Effector memory CD4-positive, alpha-beta T cell (primary cell): ENCODE measurements around the gene FGR.

ENCODE experiments used
- DNase-seq, 3 donors: peaks; one replicate each; pipeline ENCODE4 v3.0.0-alpha.2; 2020
- H3K27ac ChIP-seq: 2 replicates; pipeline ENCODE4 v1.7.0; 2013; ENCODE audit warnings: mild to moderate bottlenecking, low read length, moderate library complexity; ENCODE audit not compliant: insufficient read depth, poor library complexity, severe bottlenecking
- H3K27me3 ChIP-seq: replicated peaks from 2 replicates; pipeline ENCODE4 v1.7.0; 2013; ENCODE audit warnings: mild to moderate bottlenecking, low read length; ENCODE audit not compliant: insufficient read depth, control insufficient read depth, poor library complexity, severe bottlenecking
- H3K36me3 ChIP-seq: 2 replicates; pipeline ENCODE4 v1.7.0; 2013; ENCODE audit warnings: mild to moderate bottlenecking, low read length, moderate library complexity; ENCODE audit not compliant: control insufficient read depth, insufficient read depth
- H3K4me1 ChIP-seq: 2 replicates; pipeline ENCODE4 v1.7.0; 2013; ENCODE audit warnings: low read length, mild to moderate bottlenecking; ENCODE audit not compliant: control insufficient read depth, insufficient read depth, poor library complexity, severe bottlenecking
- H3K4me3 ChIP-seq: 2 replicates; pipeline ENCODE4 v1.7.0; 2013; ENCODE audit warnings: low read length, low read depth, mild to moderate bottlenecking; ENCODE audit not compliant: insufficient read depth, poor library complexity, severe bottlenecking
- H3K9me3 ChIP-seq: 2 replicates; pipeline ENCODE4 v1.7.0; 2013; ENCODE audit warnings: mild to moderate bottlenecking, low read length, moderate library complexity; ENCODE audit not compliant: control insufficient read depth

Gene FGR

DNA sequence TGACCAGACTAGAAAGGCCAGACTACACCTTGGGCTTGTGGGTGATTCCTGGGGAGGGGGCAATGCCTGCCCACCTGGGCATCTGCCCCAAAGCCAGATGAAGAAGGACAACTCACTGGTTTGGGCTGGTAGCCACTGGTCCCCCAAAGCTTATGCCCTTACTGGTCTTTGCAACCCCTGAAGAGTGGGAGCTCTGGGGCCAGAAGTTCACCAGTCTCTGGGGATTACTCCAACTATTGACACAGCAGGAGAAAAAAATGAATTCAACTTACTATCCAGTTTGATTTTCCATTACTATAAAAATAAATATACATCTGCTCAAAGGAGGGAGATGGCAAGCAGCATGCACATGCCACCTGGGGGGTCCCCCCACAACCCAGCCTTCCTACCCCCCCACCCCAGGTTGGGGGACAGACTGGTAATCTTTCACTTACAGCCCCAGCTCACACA lies 33.6 kb downstream of the FGR start:
- no peaks in the 10 kb centered on the region for H3K27me3 ChIP-seq
- H3K36me3 ChIP-seq = no peaks in the 10 kb centered on the region
- no peak for DNase-seq
- H3K9me3 ChIP-seq = no peaks in the 10 kb centered on the region
- H3K4me3 ChIP-seq = no peak overlapping the region
- H3K27ac ChIP-seq = no peak overlapping the region
- H3K4me1 ChIP-seq = peaks cover 57% of the 10 kb centered on the region

DNA sequence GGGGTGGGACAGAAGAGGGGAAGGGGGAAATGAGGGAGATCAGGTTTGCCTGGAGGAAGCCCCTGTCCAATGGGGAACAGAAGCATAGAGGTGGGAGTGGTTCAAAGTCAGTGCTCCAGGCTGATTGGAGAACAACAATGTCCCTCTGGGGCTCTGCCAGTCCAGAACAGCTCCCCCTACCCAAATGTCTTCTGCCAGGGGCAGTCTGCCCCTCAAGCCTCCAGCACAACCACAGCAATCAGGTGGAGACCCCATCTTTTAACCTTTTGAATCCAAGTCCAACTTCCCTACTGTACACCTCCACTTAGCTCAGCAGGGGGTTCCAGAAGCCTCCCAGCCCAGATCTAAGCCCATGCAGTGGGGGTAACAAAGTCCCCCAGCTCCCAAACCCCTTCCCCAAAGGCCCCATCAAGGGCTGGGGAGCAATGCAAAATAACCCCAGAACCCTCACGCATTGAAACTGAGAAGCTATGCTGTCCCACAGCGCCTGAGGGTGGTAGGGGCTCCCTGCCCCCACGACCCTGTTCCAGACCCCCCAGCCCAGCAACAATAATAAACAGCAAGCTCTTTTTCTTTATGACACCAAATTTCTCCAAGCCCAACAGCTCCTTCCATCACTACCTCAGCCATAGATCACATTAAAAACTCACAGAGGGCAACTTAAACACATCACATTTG lies 34.3 kb downstream of the FGR start:
- Histone ChIP-seq H3K27ac (no peak overlapping the region), H3K27me3 (no peaks in the 10 kb centered on the region), H3K4me1 (peaks cover 61% of the 10 kb centered on the region), H3K36me3 (no peaks in the 10 kb centered on the region), H3K4me3 (no peak overlapping the region), H3K9me3 (no peaks in the 10 kb centered on the region)
- no peak for DNase-seq

DNA sequence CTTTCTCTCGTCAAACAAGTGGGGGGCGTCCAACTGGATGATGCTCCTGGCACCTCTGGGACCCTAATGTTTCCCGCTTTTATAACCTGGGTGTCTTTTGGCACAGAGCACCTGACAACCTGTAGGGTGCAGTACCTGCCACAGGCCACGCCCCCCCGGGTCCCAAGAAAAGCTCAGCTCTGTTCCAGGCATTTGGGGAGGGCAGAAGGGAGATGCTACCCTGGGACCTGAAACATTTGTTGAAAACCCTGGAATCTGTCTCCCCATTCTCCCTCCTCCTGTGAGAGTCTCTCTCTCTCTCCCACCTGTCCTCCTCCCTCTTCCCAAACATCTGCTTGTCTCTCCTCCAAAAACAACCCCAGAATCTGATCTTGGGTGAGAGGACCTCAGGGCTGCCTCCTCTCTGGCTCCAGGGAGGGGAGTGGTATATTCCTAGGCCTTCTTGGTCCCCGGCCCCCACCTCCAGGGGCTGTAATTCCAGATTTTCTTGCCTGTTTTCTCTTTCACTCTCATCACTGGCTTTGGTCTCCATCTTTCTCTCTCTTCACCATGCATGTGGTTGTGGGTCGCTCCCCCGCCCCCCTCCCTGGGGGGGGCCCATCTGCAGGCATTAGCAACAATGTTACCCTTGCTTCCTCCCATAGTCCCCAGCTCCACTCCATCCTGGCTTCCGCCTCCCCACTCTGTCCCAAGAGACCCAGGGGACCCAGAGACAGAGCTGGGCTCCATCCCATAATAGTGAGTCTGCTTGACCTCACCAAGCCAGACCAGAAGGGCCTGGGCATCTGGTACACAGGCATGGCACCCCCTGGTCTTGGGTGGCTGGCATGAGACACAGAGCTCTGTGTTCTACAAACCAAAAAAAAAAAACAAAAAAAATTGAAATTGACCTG lies 35.1 kb downstream of the FGR start:
- H3K27me3 ChIP-seq = no peaks in the 10 kb centered on the region
- H3K4me3 ChIP-seq = no peak overlapping the region
- H3K36me3 ChIP-seq = no peaks in the 10 kb centered on the region
- DNase-seq = no peak
- no peaks in the 10 kb centered on the region for H3K9me3 ChIP-seq
- no peak overlapping the region for H3K27ac ChIP-seq
- H3K4me1 ChIP-seq = peaks cover 61% of the 10 kb centered on the region

DNA sequence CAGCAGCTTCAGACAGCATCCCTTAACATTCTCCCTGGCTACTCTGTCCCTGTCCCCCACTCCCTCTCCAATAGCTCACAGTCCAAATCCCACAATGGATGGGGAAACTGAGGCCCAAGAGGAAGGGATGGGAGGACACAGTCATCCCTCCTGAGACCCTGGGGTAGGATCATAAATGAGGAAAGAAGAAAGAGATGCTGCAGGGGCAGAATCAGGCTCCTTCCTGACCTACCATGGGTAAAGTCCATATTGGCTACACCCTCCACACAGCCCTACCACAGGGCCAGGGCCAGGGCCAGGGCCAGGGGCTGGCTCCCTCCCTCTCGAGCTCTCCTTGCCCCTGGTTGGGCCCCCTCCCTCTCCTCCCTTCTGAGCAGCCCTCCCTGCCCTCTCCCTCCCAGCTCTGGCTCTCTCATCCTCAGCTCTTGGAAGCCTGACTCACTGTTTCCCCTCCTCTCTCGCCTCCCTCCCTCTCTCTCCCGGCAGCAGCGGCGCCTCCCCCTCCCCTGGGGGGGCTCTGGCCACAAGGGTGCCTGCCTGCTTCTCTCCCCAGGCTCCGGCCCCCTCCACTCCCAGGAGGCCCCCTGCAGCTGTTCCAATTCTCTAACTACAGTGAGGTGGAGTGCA lies 36.0 kb downstream of the FGR start:
- no peaks in the 10 kb centered on the region for H3K27me3 ChIP-seq
- H3K27ac ChIP-seq = no peak overlapping the region
- peaks cover 57% of the 10 kb centered on the region for H3K4me1 ChIP-seq
- no peaks in the 10 kb centered on the region for H3K36me3 ChIP-seq
- no peak overlapping the region for H3K4me3 ChIP-seq
- no peak for DNase-seq
- no peaks in the 10 kb centered on the region for H3K9me3 ChIP-seq

DNA sequence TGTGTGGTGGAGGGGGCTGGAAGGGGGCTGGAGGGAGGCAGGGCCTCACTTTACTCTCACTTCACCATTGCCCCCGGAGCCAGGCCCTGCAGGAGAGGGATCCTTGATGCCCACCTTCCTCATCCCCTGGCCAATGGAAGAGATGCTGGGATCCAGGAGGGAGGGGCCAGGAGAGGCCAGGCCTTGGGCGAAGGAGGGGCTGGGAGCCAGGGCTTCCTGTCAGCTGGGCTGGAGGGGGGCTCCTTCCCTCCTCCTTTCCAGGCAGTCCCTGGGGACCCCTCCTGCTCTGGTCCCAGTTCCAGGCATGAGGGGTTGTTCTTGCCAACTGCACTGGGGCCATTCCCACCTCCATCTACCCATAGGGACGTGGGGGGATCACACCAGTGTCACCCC lies 36.7 kb downstream of the FGR start:
- no peak for DNase-seq
- Histone ChIP-seq H3K27me3 (no peaks in the 10 kb centered on the region), H3K4me3 (no peak overlapping the region), H3K36me3 (no peaks in the 10 kb centered on the region), H3K27ac (no peak overlapping the region), H3K9me3 (no peaks in the 10 kb centered on the region), H3K4me1 (peaks cover 57% of the 10 kb centered on the region)

DNA sequence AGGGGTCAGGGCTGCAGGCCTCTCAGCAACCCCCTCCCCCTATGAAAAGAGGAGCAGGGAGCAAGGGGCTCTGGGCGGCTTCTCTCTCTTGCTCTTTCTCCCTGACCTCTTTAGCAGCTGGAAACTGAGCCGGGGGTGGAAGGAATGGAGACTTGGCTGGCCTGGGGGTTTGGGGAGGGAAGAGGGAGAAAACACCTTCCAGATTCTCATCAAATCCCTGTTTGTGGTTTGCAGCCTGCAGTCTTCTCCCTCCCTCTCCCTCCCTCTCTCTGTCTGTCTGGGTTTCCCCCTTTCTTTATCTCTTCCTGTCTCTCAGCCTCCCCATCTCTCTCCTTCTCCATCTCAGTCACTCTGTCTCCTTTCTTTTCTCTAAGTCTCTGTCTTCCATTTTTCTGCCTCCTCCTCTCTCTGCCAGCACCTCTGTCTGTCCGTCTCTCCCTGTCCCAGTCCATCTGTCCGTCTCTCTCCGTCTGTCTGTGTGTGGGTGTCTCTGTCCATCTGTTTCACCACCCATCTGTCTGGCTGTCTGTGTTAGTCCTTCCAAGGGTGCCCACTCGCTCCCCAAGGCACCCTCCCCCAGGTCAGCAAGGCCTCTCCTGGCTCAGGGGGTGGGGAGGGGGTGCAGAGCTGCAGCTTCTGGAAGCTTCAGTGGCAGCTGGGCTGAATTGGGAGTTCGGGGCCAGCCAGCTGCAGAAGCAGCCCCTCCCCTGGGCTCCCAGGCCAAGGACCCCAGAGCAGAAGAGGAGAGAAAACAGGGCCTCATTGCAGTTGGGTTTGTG lies 37.3 kb downstream of the FGR start:
- Histone ChIP-seq H3K4me3 (no peak overlapping the region), H3K9me3 (no peaks in the 10 kb centered on the region), H3K36me3 (no peaks in the 10 kb centered on the region), H3K27ac (no peak overlapping the region), H3K27me3 (no peaks in the 10 kb centered on the region), H3K4me1 (peaks cover 56% of the 10 kb centered on the region)
- DNase-seq = no peak

DNA sequence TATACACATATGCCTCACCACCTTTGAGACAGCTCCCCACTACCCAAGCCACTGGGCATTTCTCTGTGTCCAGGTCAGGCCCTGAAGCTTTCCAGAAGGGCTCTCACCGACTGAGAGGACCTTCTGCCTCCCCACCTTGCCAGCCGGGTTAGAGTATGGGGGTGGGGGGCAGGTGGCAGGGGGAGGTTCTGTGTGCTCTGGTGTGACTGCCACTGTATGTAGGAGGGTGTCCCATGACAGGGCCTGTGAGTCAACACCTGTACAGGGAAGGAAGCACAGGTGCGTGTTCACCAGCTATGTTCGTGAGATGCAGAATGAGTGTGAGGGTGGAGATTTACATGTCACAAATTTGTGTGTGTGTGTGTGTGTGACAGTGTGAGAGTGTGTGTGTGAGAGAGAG lies 38.0 kb downstream of the FGR start:
- Histone ChIP-seq H3K4me3 (no peak overlapping the region), H3K4me1 (peaks cover 49% of the 10 kb centered on the region), H3K27me3 (no peaks in the 10 kb centered on the region), H3K27ac (no peak overlapping the region), H3K9me3 (no peaks in the 10 kb centered on the region), H3K36me3 (no peaks in the 10 kb centered on the region)
- DNase-seq = no peak

DNA sequence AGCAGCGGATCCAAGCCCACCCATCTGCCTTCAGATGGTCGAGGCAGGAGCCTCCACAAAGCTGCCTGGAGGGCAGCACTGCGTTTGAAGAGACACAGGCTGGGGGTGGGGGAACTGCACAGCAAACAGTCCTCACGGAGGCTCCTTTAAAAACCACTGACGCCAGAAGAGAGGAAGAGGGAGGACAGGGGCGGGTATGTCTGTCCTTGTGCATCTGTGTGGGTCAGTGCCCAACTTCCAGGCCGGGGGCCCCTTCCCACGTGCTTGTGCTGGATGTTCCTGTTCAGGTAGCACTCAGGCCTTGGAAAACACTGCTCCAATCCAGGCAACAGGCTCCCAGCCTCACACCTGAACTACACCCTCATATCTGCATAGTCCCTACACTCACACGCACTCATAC lies 38.7 kb downstream of the FGR start:
- H3K9me3 ChIP-seq = no peaks in the 10 kb centered on the region
- no peaks in the 10 kb centered on the region for H3K36me3 ChIP-seq
- no peak overlapping the region for H3K27ac ChIP-seq
- DNase-seq = no peak
- no peaks in the 10 kb centered on the region for H3K27me3 ChIP-seq
- peaks cover 45% of the 10 kb centered on the region for H3K4me1 ChIP-seq
- no peak overlapping the region for H3K4me3 ChIP-seq

DNA sequence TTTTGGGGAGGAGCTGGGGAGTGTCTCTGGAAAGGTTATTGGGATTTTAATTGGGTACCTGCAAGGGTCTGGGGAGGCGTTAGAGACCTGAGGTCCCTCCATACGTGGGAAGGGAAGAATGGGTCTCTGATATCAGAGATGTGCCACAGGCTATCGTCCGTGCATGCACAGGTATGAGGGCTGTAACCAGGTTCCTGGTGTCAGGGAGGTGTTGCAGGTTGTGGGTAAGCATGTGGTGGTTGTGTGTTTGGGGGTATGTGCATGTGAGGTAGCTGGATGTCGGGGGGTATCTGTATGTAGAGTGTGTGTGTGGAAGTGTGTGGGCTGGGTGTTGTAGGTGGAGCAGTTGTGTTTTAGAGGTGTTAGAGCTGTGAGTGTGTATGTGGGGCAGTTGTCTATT lies 39.4 kb downstream of the FGR start:
- H3K4me3 ChIP-seq = no peak overlapping the region
- H3K9me3 ChIP-seq = no peaks in the 10 kb centered on the region
- H3K36me3 ChIP-seq = no peaks in the 10 kb centered on the region
- H3K27me3 ChIP-seq = no peaks in the 10 kb centered on the region
- no peak overlapping the region for H3K27ac ChIP-seq
- H3K4me1 ChIP-seq = peaks cover 42% of the 10 kb centered on the region
- no peak for DNase-seq
